Common myeloid progenitor, CD34-positive (primary cell): Measurements from ENCODE around the gene HDAC6.

Experiments used
- CTCF ChIA-PET: fragments of 350-600 bp; sonication (Branson Sonifier 250); formaldehyde crosslinking; loops from one replicate; lab custom pipeline; 2021; ENCODE audit warnings: antibody characterized with exemption; lab: Charles Lee
- POLR2A ChIA-PET: fragments of 350-600 bp; sonication (Branson Sonifier 250); formaldehyde crosslinking; loops from one replicate; lab custom pipeline; 2021; ENCODE audit warnings: antibody characterized with exemption; lab: Charles Lee
- DNase-seq, 3 donors: peaks; one replicate each; pipeline versions ENCODE4 v3.0.0 to v3.0.0-alpha.2; 2013
- H3K27ac ChIP-seq, 2 experiments: 1 replicate in 1 of 2; 2 replicates in 1 of 2; pipeline ENCODE4 v1.7.0; 2013; ENCODE audit warnings: inconsistent platforms in 2 of 2, low read length in 2 of 2, mild to moderate bottlenecking in 2 of 2, low read depth in 1 of 2, moderate library complexity in 1 of 2; ENCODE audit not compliant: severe bottlenecking in 2 of 2, insufficient read depth in 1 of 2, poor library complexity in 1 of 2
- H3K27me3 ChIP-seq, 5 experiments: replicated peaks in 2 of 5; 1 replicate in 3 of 5; 2 replicates in 2 of 5; pipeline versions ENCODE4 v1.6.1 to v1.7.0; 2013; ENCODE audit warnings: low read length in 4 of 5, mild to moderate bottlenecking in 2 of 5, moderate library complexity in 2 of 5, inconsistent platforms in 1 of 5; ENCODE audit not compliant: insufficient read depth in 5 of 5, control insufficient read depth in 4 of 5
- H3K36me3 ChIP-seq, 4 experiments: 1 replicate in 2 of 4; 2 replicates in 2 of 4; pipeline versions ENCODE4 v1.6.1 to v1.7.0; 2013; ENCODE audit warnings: low read length in 3 of 4, control low read depth in 1 of 4, mild to moderate bottlenecking in 1 of 4; ENCODE audit not compliant: control insufficient read depth in 4 of 4, insufficient read depth in 4 of 4
- H3K4me1 ChIP-seq, 4 experiments: 1 replicate in 3 of 4; 2 replicates in 1 of 4; pipeline versions ENCODE4 v1.6.1 to v1.7.1; 2013; ENCODE audit warnings: low read length in 3 of 4, mild to moderate bottlenecking in 3 of 4, control low read depth in 1 of 4, inconsistent platforms in 1 of 4, moderate library complexity in 1 of 4; ENCODE audit not compliant: control insufficient read depth in 4 of 4, insufficient read depth in 4 of 4; ENCODE audit errors: control extremely low read depth in 1 of 4
- H3K4me3 ChIP-seq, 7 experiments: 1 replicate in 4 of 7; 2 replicates in 3 of 7; pipeline versions ENCODE4 v1.5.1 to v1.7.0; 2013; ENCODE audit warnings: mild to moderate bottlenecking in 7 of 7, low read length in 6 of 7, moderate library complexity in 6 of 7, inconsistent platforms in 2 of 7, low read depth in 2 of 7, control low read depth in 1 of 7; ENCODE audit not compliant: insufficient read depth in 4 of 7, control insufficient read depth in 1 of 7; ENCODE audit errors: extremely low read depth in 1 of 7
- H3K9me3 ChIP-seq, 5 experiments: 1 replicate in 4 of 5; 2 replicates in 1 of 5; pipeline versions ENCODE4 v1.6.1 to v1.7.1; 2013; ENCODE audit warnings: low read length in 4 of 5, mild to moderate bottlenecking in 2 of 5, inconsistent platforms in 1 of 5, low read depth in 1 of 5, moderate library complexity in 1 of 5; ENCODE audit not compliant: control insufficient read depth in 4 of 5, insufficient read depth in 2 of 5; ENCODE audit errors: control extremely low read depth in 1 of 5
- WGBS: methylation state at CpG from one replicate; pipeline ENCODE4 v1.1.5; 2013; ENCODE audit not compliant: insufficient coverage; 5-methylcytosine and 5-hydroxymethylcytosine counted together

HDAC6 gene

DNA sequence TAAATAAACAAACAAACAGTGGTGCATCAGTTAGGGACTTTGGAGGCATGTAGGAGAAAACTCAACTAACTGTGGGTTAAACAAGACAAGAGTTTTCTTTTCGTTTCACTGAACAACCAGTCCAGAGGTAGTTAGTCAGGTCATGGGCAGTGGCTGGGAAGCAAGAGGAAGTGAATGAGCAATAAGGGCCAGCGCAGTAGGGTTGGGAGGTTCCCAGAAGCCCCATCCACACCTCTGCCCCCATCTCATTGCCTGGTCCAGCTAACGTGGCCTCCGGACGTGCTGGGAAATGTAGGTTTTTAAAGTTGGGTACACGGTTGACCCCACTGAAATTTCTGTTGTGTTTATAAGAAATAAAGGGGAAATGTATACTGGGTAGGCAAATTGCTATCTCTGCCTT is 31.6 kb upstream of the HDAC6 start:
- H3K36me3 ChIP-seq, result no peaks in the 10 kb centered on the region
- H3K27me3 ChIP-seq, result no peaks in the 10 kb centered on the region
- peaks cover 0 to 3% (median 1%) of the 10 kb centered on the region in 4 experiments for H3K4me1 ChIP-seq
- POLR2A ChIA-PET, result no interaction called here
- H3K4me3 ChIP-seq, result no peak overlapping the region
- H3K9me3 ChIP-seq, result no peaks in the 10 kb centered on the region
- WGBS, result 84% methylated on average over 6 of the region's 6 CpGs
- no peak overlapping the region for H3K27ac ChIP-seq
- CTCF ChIA-PET, result no interaction called here
- no peak for DNase-seq

DNA sequence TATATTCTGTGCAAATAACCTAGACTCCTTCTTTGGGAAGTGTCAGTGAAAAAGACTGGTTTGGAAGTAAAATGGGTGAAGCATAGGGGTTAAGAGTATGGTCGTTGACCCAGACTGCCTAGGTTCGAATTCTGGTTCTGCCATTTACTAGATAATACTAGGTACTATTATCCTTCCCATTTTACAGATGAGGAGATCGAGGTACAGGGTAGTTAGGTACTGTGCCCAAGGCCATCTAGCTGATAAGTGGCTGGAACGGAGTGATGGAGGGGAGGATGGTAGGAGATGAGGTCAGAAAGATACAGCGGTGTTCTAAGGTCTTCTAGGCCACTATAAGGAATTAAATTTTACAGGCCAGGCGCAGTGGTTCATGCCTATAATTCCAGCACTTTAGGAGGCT is 29.3 kb upstream of the HDAC6 start:
- 92% methylated on average over 3 of the region's 6 CpGs for whole genome bisulfite sequencing
- H3K27ac ChIP-seq, result no peak overlapping the region

DNA sequence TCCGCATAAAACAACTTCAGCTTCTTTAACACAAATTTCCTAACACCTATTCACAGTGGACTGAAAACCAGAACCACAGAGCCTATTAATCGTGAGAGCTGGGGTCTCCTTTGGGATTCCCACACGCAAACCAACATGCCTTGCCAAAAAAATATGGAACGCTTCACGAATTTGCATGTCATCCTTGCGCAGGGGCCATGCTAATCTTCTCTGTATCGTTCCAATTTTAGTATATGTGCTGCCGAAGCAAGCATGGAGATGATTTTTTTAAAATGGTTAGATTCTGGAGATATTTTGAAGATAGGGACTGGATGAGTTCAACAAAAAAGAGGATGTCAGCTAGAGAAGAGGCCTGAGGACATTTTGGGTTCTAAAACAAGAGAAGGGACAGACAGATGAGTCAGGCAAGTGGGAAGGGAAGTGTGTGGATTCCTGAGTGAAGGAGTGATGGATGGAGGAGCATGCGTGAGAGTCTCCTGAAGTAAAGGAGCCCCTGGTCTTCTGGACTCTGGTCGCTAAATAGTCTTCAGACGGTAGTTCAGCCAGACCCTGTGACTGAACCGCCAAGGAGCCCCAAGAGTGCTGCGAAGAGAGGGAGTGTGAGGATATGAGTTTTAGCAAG is 24.9 kb upstream of the HDAC6 start:
- no peak for DNase-seq
- Histone ChIP-seq H3K27ac (no peak overlapping the region), H3K27me3 (no peaks in the 10 kb centered on the region), H3K9me3 (peaks cover 0 to 2% (median 0%) of the 10 kb centered on the region in 5 experiments), H3K4me1 (no peaks in the 10 kb centered on the region), H3K4me3 (no peak overlapping the region), H3K36me3 (no peaks in the 10 kb centered on the region)
- POLR2A ChIA-PET, result no interaction called here
- CTCF ChIA-PET, result no interaction called here
- WGBS, result 82% methylated on average over 9 of the region's 13 CpGs

More for the DNA sequence above, 29.3 kb upstream of the HDAC6 start:
- Histone ChIP-seq H3K27me3 (no peaks in the 10 kb centered on the region), H3K9me3 (no peaks in the 10 kb centered on the region), H3K4me1 (no peaks in the 10 kb centered on the region), H3K4me3 (no peak overlapping the region), H3K36me3 (no peaks in the 10 kb centered on the region)
- POLR2A ChIA-PET, result no interaction called here
- CTCF ChIA-PET, result interaction anchor here (2.1 kb wide), 1 partner anchor 59 kb away, joined by 5 read pairs; no protein-coding TSS in a partner anchor
- no peak for DNase-seq

GRCh38 chrX:48779399-48779798 is 22.5 kb upstream of the HDAC6 start:
- WGBS, result 82% methylated on average over 7 of the region's 7 CpGs

DNA sequence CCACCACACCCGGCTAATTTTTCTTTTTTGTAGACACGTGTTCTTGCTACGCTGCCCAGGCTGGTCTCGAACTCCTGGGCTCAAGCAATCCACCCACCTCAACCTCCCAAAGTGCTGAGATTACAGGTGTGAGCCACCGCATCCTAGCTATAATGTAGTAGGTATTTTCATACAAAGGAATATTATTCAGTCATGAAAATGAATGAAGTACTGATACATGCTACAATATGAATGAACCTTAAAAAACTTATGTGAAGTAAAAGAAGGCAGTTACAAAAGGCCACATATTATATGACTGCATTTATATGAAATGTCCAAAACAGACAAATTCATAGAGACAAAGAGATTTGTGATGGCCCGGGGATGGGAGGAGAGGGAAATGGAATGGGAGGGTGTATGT is 20.2 kb upstream of the HDAC6 start:
- ChIA-PET POLR2A (no interaction called here), CTCF (no interaction called here)
- Histone ChIP-seq H3K9me3 (peaks cover 0 to 2% (median 0%) of the 10 kb centered on the region in 5 experiments), H3K27me3 (no peaks in the 10 kb centered on the region), H3K4me1 (no peaks in the 10 kb centered on the region), H3K4me3 (no peak overlapping the region), H3K36me3 (no peaks in the 10 kb centered on the region), H3K27ac (no peak overlapping the region)
- WGBS, result 90% methylated on average over 2 of the region's 6 CpGs
- no peak for DNase-seq

More at GRCh38 chrX:48779399-48779798, 22.5 kb upstream of the HDAC6 start:
- DNase-seq, result no peak
- ChIA-PET CTCF (no interaction called here), POLR2A (no interaction called here)
- H3K9me3 ChIP-seq, result peaks cover 0 to 2% (median 0%) of the 10 kb centered on the region in 5 experiments
- no peaks in the 10 kb centered on the region for H3K27me3 ChIP-seq
- no peaks in the 10 kb centered on the region for H3K4me1 ChIP-seq
- no peaks in the 10 kb centered on the region for H3K36me3 ChIP-seq
- no peak overlapping the region for H3K27ac ChIP-seq
- no peak overlapping the region for H3K4me3 ChIP-seq

DNA sequence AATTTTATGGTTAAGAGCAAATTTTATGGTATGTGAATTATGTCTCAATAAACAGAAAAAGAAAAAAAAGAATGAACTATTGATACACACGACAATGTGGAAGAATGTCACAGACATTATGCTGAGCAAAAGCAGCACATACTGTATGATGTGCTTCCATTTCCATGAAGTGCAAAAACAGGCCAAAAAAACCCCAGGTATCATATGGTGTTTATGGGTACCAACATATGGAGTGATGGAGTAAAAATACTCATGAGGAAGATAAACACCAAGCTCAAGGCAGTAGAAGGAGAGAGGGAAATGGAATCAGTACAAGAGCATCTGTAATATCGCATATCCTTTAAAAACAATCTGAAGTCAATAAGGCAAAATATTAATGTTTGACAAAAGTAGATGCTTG is 19.7 kb upstream of the HDAC6 start:
- Histone ChIP-seq H3K36me3 (no peaks in the 10 kb centered on the region), H3K27me3 (no peaks in the 10 kb centered on the region), H3K27ac (no peak overlapping the region), H3K9me3 (peaks cover 0 to 2% (median 0%) of the 10 kb centered on the region in 5 experiments), H3K4me1 (no peaks in the 10 kb centered on the region), H3K4me3 (no peak overlapping the region)
- ChIA-PET POLR2A (no interaction called here), CTCF (no interaction called here)
- WGBS, result no CpG with 5 or more reads among the region's 2 CpGs
- DNase-seq, result no peak

GRCh38 chrX:48782795-48783194 is 19.1 kb upstream of the HDAC6 start:
- H3K4me1 ChIP-seq, result no peaks in the 10 kb centered on the region
- POLR2A ChIA-PET, result no interaction called here
- H3K4me3 ChIP-seq, result no peak overlapping the region
- no peaks in the 10 kb centered on the region for H3K36me3 ChIP-seq
- no peak overlapping the region for H3K27ac ChIP-seq
- peak; percentile 44 to 80 (median 66) for DNase-seq
- H3K27me3 ChIP-seq, result no peaks in the 10 kb centered on the region
- H3K9me3 ChIP-seq, result peaks cover 0 to 2% (median 0%) of the 10 kb centered on the region in 5 experiments
- WGBS, result 90% methylated on average over 7 of the region's 13 CpGs
- CTCF ChIA-PET, result interaction anchor here (0.6 kb wide), 1 partner anchor 85 kb away, joined by 3 read pairs; no protein-coding TSS in a partner anchor
